Caki2 (cell line): ENCODE data around the gene DRG2. TPM values are rescaled to one million over a fixed set of nuclear protein-coding genes. Genes with fewer than 3 reads are reported as not detected.
A peak's percentile ranks its signal among the peaks of the same experiment; 100 is the strongest.

Experiments used
- DNase-seq: peaks from one replicate; pipeline ENCODE4 v3.0.0-alpha.2; 2015; ENCODE audit warnings: low read depth
- in situ Hi-C: cut with HindIII; loops from 2 replicates; pipeline ENCODE4 v1.10.0; 2016; ENCODE audit warnings: low sequenced_read_pairs, low pct_unique_long_range_greater_than_20kb, mixed read lengths
- total RNA-seq: library from RNA; depleted of rRNA; stranded (reverse); fragments of >200 nt; shearing (Covaris generic); gene quantifications from 2 replicates; pipeline ENCODE4 v1.2.3, GENCODE V29; 2014; ENCODE audit warnings: low replicate concordance

Gene DRG2
- total RNA-seq, 1 experiment from 2014 or later, result 33.4 TPM

- no peak for DNase-seq
- in situ Hi-C loops, result no loop called here
Measured at GRCh38 chr17:18108401-18109312, 20.9 kb downstream of the DRG2 start, which contains the start of gene MYO15A. Gene MYO15A, plus strand, starts transcription at chr17:18108756. Its CDS starts 10,045 bp downstream, at chr17:18118801.

- in situ Hi-C loops, result no loop called here
Measured at GRCh38 chr17:18109935-18110485, 22.3 kb downstream of the DRG2 start.

GRCh38 chr17:18110636-18111145 lies 22.9 kb downstream of the DRG2 start:
- in situ Hi-C loops, result no loop called here
- DNase-seq, result no peak

More at GRCh38 chr17:18109935-18110485, 22.3 kb downstream of the DRG2 start:
- DNase-seq, result no peak

- in situ Hi-C loops, result no loop called here
- no peak for DNase-seq
Measured at GRCh38 chr17:18111330-18111971, 23.7 kb downstream of the DRG2 start.

DNA sequence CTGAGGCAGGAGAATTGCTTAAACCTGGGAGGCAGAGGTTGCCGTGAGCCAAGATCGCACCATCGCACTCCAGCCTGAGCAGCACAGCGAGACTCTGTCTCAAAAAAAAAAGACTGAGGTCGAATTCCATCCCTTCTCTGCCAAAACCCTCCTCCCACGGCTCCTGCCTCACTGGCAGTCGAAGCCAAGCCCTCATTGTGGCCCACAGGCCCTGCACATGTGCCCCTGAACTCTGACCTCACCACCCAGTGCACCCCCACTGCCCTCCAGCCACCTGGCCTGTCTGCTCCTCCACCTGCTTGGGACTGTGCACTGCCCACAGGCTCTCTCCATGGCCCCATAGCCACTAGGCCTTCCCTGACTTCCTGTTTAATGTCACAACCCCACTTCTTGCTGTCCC lies 27.8 kb downstream of the DRG2 start:
- DNase-seq, result no peak
- in situ Hi-C loops, result no loop called here

- no peak for DNase-seq
- in situ Hi-C loops, result no loop called here
Measured at GRCh38 chr17:18116078-18116477, 28.3 kb downstream of the DRG2 start.

DNA sequence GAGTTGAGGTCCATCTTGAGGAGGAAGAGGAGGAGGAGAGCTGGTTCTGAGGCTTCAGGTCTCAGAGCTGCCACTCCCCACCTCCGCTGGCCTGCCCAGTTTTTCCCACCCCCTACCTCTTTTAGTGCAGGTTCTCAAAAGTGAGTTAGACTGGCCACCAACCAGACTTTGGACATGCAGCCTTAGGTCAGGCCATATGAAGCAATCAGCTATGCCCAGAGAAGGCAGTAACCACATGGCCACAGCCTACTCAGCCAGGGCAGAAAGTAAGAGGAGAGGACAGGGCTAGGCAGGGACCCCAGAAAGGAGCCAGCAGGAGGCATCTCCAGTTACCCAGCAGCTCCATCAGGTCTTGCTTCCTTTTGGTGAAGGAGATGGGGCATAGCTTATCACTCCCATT lies 29.8 kb downstream of the DRG2 start:
- in situ Hi-C loops, result no loop called here
- no peak for DNase-seq

DNA sequence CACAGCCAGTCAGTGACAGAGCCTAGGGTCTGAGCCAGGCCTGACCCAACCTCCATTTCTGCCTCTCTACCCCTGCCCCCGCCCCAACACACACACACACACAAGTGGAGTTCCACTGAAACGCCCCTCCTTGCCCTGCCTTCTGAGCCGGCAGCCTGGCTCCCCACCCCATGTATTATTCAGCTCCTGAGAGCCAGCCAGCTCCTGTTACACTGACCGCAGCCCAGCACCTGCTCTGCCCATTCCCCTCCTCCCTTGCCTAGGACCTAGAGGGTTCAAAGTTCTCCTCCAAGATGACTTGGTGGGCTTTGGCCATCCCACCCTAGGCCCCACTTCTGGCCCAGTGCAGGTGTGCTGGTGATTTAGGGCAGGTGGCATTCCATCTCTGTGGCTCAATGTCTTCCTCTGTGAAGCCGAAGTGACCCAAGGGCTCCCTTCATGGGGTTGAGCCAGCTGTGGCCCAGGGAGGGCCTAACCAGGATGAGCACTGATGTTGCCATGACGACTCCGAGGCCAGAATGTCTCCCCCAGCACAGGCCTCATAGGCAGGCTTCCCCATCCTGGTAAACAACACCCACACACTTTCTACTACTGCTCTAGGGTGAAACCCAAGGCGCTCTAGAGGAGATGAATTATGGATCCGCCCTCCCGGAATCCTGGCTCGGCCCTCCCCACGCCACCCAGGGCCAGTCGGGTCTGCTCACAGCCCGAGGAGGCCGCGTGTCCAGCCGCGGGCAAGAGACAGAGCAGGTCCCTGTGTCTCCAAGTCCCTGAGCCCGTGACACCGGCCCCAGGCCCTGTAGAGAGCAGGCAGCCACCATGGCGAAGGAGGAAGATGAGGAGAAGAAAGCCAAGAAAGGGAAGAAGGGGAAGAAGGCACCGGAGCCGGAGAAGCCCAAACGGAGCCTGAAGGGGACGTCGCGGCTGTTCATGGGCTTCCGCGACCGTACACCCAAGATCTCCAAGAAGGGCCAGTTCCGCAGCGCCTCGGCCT lies 30.5 kb downstream of the DRG2 start:
- in situ Hi-C loops, result no loop called here
- DNase-seq, result no peak

DNA sequence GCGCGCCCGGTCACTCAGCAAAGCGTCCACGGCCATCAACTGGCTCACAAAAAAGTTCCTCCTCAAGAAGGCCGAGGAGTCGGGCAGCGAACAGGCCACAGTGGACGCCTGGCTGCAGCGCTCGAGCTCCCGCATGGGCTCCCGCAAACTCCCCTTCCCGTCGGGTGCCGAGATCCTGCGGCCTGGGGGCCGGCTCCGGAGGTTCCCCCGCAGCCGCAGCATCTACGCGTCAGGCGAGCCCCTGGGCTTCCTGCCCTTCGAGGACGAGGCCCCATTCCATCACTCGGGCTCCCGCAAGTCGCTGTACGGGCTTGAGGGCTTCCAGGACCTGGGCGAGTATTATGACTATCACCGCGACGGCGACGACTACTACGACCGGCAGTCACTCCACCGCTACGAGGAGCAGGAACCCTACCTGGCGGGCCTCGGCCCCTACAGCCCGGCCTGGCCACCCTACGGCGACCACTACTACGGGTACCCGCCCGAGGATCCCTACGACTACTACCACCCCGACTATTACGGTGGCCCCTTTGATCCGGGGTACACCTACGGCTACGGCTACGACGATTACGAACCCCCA lies 31.5 kb downstream of the DRG2 start:
- no peak for DNase-seq
- in situ Hi-C loops, result no loop called here

- no peak for DNase-seq
- in situ Hi-C loops, result no loop called here
Measured at GRCh38 chr17:18119938-18120337, 32.2 kb downstream of the DRG2 start.

DNA sequence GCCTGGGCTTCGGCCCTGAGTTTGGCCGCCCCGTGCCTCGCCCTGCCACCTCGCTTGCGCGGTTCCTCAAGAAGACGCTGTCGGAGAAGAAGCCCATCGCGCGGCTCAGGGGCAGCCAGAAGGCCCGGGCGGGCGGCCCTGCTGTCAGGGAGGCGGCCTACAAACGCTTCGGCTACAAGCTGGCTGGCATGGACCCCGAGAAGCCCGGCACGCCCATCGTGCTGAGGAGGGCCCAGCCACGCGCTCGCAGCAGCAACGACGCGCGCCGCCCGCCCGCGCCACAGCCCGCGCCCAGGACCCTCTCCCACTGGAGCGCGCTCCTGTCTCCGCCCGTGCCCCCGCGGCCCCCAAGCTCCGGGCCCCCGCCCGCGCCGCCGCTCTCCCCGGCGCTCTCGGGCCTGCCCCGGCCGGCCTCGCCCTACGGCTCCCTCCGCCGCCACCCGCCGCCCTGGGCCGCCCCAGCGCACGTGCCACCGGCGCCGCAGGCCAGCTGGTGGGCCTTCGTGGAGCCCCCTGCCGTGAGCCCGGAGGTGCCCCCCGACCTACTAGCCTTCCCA lies 32.8 kb downstream of the DRG2 start:
- in situ Hi-C loops, result no loop called here
- no peak for DNase-seq

GRCh38 chr17:18121144-18121910 lies 33.6 kb downstream of the DRG2 start:
- in situ Hi-C loops, result no loop called here
- no peak for DNase-seq

DNA sequence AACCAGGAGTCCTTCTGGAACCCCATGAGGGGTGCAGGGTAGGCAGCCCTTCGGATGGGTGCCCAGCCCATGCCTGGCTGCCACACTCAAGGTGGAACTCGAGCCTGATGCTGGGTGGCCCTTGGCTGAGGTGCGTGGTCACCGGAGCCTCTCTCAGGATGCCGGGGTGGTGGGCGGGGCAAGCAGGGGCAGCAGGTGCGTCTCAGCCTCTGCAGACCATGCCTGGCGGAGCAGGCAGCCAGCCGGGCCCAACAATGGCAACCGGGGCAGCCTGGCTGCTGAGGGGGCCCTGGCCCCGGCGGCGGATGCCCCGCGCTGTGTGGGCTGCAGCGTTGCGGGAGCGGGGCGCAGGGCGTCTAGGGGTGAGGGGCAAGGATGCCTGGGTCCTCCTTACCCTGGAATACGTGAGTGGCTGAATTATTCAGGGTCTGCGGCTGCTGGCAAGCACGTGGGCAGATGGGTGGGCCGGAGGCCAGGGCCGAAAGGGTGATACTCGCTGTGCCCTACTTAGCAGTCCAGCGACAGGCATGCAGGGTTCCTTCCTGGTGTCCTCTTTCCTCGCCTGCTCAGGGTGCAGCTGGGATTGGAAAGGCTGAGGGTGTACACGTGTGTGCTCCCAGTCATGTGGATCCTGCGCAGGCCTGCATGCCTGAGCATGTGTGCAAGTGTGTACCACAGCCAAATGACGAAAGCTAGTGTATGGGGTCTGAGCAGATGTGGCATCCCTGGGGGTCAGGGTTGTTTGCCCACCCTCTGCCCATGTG lies 35.4 kb downstream of the DRG2 start:
- in situ Hi-C loops, result no loop called here

DNA sequence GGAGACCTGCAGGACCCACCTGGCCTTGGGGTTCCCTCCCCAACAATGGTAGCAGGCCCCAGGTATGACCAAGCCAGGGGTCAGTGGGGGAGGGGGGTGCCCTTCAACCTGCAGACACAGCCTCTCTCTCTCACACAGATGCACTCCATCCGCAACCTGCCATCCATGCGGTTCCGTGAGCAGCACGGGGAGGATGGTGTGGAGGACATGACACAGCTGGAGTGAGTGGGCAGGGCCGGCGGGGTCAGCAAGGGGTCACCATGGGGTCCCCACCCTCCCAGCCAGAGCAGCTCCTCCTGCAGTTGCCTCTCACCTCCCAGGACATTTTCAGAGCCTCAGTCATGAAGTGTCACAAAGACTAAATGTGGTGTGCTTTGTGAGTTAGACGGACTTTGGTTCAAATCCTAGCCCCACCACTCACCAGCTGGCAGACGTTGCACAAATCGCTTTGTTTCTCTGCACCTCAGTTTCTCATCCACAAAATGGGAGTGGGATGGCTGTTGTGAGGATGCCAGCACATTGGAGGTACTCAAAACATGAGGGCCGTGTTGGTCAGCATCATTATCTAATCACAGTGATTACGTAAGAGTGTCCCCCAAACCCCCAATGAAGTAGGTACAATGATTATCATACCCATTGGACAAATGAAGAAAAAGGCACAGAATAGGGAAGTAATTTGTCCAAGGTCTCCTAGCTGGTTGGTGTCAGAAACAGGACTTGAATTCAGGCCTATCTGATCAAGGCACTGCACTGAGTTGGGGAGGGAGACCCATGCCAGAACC lies 36.8 kb downstream of the DRG2 start:
- DNase-seq, result no peak
- in situ Hi-C loops, result no loop called here

More for the DNA sequence above, 35.4 kb downstream of the DRG2 start:
- DNase-seq, result no peak

GRCh38 chr17:18129041-18129502 lies 41.3 kb downstream of the DRG2 start:
- DNase-seq, result peak; percentile 72
- in situ Hi-C loops, result no loop called here
